ENCODE measurements around the gene MLKL.
A peak's percentile ranks its signal among the peaks of the same experiment; 100 is the strongest.
"Not testable (repeated sequence)": the region's sequence is repeated elsewhere in the genome, so short reads cannot be mapped to it uniquely, and the experiment has no call there.

MLKL gene

DNA sequence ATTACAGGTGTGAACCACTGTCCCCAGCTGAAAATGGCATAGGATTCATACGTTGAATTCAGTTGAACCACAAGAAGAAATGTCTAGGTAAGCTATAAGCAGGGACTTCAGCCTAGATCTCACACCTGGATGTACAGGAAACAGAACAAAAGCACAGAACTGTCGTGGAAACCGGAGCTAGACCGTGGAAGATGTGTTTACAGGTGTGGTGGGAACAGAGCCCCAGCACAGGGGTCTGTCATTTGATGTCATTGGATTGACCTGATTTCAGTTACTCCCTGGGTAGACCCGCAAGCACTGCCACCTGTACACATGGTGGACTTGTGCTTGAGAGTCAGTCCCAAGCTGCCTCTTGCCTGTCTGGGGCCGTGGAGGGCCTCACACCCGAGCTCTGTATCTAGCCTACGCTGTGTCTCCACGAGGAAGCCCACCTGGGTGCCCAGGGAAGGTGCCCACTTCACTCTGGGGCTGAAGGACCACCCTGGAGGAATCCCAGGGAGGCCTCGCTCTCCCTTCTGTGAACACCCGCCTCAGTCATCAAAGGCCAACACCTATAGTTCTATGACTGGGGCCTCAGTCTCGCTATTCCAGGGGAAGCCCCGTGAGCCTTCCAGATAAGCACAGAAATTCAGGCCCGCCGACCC, 32.2 kb upstream of the MLKL start:
- no peak for DNase-seq (ENCODE audit: low read depth)

GRCh38 chr16:74731853-74732477, 31.3 kb upstream of the MLKL start:
- DNase-seq (ENCODE audit: low read depth) = no peak

DNA sequence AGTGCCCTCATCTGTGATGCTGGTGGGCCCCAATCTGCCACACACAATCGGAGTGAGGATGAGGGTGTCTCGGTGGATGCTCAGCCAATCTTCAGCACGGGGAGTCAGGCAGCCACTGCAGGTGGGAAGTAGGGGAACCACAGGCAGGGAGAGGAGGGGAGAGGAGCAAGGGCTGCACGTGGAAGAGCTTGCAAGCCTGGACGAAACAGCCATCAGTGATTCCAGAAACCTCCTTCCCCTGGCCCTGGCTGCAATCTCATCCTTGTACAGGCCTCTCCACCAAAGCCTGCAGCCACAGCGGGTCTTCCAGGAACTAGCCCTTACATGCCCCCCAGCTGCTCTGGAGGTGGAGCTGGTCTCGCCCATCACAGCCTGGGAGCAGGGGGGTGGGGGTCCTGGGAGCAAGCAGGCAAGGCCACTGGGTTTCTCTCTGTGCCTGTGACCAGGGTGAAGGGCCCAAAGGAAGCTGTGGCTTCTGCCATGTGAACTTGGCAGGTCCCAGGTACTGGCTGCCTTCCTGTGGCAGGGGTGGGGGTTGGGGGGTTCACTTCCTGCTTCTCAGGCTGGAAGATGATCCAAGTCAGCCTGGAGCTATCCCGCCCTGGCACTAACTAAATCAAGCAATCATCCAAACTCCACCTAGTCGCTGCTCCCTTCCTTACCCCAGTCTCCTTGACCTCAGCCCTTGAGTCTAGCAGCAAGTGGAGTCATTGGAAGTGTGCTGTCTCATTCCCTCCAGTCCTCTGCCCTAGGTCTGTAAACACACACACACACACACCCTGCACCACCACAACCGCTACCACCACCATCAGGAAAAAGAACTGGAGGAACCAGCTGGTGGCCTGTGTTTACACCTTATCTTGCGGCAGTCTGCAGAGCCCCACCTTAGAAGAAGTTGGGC, 29.4 kb upstream of the MLKL start:
- DNase-seq (ENCODE audit: low read depth) = peak; percentile 72

GRCh38 chr16:74727903-74728302, 27.2 kb upstream of the MLKL start:
- no peak for DNase-seq (ENCODE audit: low read depth)

- DNase-seq (ENCODE audit: low read depth) = no peak
These were observed 26.1 kb upstream of the MLKL start for GRCh38 chr16:74726716-74727115.

DNA sequence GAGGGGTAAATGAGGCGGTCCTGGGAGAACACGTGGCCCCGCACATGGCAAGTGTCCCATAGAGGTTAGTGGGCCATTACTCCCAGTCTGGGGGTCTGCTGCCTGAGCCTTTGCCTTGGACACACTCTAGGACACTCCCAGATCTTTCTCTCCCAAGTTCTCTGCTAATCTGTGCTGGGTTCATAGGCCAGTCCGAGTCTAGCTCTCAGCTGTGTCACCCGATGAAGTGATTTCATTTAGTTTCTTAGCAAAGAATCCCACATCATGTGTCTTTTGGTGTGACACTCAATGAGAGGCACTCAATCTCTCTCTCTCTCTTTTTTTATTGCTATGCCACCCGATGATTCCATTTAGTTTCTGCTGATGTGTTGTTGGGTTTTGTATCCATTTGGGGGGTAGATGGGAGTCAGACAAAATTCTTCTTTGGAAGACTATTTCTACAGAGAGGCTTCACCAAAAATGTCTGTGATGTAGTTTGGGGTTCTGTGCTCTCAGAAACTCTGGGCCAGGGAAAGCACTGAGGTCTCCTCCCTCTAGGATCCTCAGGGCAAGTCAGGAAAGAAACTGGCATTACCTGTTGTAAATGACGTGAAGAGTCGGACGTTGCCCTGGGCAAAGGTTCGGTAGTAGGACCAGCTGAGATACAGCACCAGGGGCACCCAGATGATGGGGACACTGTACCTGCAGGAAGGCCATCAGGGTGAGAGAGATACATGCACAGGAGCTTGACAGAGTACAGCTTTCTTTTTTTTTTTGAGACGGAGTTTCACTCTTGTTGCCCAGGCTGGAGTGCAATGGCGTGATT, 25.2 kb upstream of the MLKL start:
- DNase-seq (ENCODE audit: low read depth) = no peak

- DNase-seq (ENCODE audit: low read depth) = peak; percentile 83
These were observed 24.3 kb upstream of the MLKL start for GRCh38 chr16:74724820-74725549.

GRCh38 chr16:74723256-74723655, 22.6 kb upstream of the MLKL start:
- DNase-seq (ENCODE audit: low read depth) = no peak

GRCh38 chr16:74722156-74722555, 21.5 kb upstream of the MLKL start:
- DNase-seq (ENCODE audit: low read depth) = not testable (repeated sequence)

DNA sequence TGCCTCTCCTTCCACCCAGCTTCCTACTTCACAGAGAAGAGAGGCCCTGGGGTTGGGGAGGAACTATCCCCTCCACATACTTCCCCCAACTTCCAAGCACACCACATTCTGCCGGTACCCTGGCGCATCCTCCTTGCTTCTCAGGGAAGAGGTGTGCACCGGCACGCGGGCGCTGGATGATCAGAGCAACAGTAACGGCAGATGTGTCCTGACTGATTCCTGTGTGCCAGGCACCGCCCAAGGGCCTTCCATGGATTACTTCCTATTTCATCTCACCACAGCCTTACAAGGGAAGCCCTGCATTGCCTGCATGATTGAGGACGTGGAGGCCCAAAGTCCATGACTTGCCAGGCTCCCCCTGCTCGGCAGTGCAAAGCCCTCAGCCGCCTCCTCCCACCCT, 21.1 kb upstream of the MLKL start:
- no peak for DNase-seq (ENCODE audit: low read depth)

GRCh38 chr16:74720579-74720978, 19.9 kb upstream of the MLKL start:
- DNase-seq (ENCODE audit: low read depth) = no peak

GRCh38 chr16:74718741-74719610, 18.3 kb upstream of the MLKL start:
- DNase-seq (ENCODE audit: low read depth) = no peak

- no peak for DNase-seq (ENCODE audit: low read depth)
These were observed 17.5 kb upstream of the MLKL start for GRCh38 chr16:74718140-74718539.

DNA sequence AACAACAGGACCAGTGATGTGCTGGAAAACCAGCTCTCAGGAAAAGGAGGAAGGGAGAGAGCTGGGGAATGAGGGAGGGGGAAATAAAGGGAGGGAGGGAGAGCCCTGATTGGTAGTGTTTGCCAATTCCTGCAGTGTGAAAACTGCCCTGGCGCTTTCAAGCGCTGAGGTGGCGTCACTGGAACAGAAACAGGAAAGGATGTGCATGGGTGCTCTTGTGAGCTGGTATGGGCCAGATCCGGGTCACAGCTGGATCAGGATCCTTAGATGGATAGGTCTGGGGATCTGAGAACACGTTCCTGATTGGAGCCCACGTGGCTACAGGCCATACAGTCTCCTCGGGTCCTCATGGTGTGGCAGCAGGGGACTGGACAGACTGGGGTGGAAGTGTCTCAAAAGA, 16.7 kb upstream of the MLKL start:
- DNase-seq (ENCODE audit: low read depth) = no peak

- DNase-seq (ENCODE audit: low read depth) = no peak
These were observed 15.7 kb upstream of the MLKL start for GRCh38 chr16:74716355-74716754.

DNA sequence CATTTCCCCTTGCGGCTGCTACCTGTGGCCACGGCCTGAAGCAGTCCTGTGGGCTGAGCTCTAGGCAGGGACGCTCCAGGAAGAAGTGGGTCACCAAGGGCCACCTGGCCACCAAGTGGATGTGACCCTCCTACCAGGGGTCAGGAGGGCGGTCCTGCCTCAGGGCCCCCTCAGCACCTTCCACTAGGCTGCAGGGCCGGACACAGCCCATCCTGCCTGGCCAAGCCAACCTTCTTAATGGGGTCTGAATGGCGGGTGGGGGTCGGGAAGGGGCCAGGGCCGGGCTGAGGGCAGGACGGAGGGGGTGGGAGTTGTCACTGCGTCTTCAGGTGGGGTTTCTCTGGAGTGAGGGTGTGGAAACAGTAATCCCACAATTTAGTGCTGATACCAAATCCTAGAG, 13.2 kb upstream of the MLKL start:
- DNase-seq (ENCODE audit: low read depth) = no peak

DNA sequence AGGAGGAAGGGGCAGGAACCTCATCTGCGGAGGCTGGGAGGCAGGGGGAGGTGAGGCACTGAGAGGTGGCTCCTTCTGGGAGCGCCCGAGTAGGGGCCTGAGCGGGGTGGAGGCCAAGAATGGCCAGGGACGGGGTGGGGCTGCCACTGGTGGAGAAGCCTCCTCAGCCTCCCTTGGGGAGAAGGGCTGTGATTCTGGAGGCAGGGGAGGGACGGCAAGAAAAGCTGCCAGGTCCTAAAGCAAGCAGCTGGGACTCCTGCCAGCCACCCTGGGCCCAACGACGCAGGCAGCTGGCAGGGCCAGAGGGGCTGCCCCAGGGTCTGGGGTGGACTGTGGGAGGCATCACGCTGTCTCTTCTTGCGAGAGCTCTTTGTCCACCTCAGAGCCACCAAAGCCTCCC, 12.7 kb upstream of the MLKL start:
- DNase-seq (ENCODE audit: low read depth) = no peak

DNA sequence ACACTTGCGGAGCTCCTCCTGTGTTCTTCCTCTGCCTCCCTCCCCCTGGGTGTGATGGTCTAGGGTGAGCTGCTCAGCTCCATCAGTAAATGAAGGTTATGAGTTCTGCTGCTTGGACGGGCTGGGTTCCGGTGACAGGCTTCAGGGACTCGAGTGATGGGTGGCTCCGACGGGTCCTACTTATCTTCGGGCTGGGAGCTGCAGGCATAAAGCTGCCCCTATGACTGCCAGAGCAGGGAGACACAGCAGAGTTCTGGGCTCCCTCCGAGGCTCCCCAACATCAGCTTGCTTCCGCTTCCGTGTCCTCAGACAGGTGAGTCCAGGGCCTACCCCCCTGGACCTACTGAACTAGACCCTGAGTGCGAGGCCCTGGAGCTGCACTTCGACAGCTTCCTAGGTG, 11.3 kb upstream of the MLKL start:
- no peak for DNase-seq (ENCODE audit: low read depth)

- no peak for DNase-seq (ENCODE audit: low read depth)
These were observed 9.7 kb upstream of the MLKL start for GRCh38 chr16:74710401-74710800.

GRCh38 chr16:74709441-74709877, 8.8 kb upstream of the MLKL start:
- peak; percentile 72 for DNase-seq (ENCODE audit: low read depth)

GRCh38 chr16:74700116-74700437, 585 bp downstream of the MLKL start:
- DNase-seq (ENCODE audit: low read depth) = peak; percentile 5
